ENCODE measurements around the gene ANXA1.

ANXA1 gene

DNA sequence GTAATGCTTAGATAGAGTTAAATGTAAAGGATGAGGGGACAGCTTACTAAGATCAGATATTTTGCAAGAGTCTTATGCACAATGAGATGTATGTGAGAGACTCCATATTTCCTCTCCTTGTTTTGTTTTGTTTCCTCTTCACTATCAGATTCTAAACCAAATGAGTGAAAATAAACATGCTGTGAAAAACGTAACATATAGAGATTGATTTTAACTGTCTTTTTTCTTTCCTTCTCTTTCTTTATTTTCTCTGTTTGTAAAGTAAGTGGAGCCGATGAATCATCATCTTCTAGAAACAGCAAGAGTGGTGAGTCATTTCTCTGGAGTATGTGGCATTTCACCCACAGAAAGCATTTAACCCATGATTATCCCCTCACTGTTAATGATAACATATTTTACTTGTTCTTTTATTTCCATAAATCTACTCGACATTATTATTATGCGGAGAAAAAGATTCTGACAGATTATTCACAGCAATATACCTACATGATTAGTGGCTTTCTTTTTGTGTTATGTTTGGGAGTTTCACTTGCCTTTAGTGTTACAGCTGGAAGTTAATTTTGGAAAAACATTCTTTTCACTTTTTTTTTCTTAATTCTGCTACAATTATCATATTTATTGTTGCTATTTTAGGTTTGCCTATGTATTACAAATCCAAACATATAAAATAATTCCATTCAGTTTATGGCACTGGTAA is 2.1 kb upstream of the ANXA1 start:
- Histone ChIP-seq H3K9me3 (no peaks in the 10 kb centered on the region), H3K36me3 (no peaks in the 10 kb centered on the region), H3K4me1 (ENCODE audit: control insufficient read depth in 1 of 2, insufficient read depth in 1 of 2, low read depth in 1 of 2, low read length in 1 of 2) (peaks cover 98% of the 10 kb centered on the region in 2 experiments), H3K4me3 (ENCODE audit: low read depth in 1 of 2, low read length in 1 of 2) (no peak overlapping the region), H3K27ac (peak overlapping the region; percentile 58), H3K27me3 (no peaks in the 10 kb centered on the region)
- TF ChIP-seq, protein P1, sequence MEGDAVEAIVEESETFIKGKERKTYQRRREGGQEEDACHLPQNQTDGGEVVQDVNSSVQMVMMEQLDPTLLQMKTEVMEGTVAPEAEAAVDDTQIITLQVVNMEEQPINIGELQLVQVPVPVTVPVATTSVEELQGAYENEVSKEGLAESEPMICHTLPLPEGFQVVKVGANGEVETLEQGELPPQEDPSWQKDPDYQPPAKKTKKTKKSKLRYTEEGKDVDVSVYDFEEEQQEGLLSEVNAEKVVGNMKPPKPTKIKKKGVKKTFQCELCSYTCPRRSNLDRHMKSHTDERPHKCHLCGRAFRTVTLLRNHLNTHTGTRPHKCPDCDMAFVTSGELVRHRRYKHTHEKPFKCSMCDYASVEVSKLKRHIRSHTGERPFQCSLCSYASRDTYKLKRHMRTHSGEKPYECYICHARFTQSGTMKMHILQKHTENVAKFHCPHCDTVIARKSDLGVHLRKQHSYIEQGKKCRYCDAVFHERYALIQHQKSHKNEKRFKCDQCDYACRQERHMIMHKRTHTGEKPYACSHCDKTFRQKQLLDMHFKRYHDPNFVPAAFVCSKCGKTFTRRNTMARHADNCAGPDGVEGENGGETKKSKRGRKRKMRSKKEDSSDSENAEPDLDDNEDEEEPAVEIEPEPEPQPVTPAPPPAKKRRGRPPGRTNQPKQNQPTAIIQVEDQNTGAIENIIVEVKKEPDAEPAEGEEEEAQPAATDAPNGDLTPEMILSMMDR (IDR thresholded peaks at IDR 0.05): no peak

DNA sequence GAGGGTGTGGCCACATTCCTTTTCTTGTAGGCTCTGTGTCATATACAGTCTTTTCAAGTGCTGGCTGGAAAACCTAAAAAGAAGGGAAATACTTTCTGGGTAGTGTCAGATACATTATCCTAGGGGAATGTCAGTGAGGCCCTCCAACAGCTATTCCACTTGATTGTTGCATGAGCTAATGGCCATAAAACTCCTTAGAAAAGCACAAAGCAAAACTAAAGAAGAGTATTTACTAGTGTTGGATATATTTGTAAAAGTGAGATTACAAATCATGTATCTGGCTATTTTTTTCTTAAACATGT is 829 bp downstream of the ANXA1 start:
- peak overlapping the region; percentile 50 to 59 for H3K4me3 ChIP-seq (ENCODE audit: low read depth in 1 of 2, low read length in 1 of 2)
- H3K4me1 ChIP-seq (ENCODE audit: control insufficient read depth in 1 of 2, insufficient read depth in 1 of 2, low read depth in 1 of 2, low read length in 1 of 2): peaks cover 98 to 99% of the 10 kb centered on the region in 2 experiments
- TF ChIP-seq, protein P1 (IDR thresholded peaks at IDR 0.05): no peak
- H3K27me3 ChIP-seq: no peaks in the 10 kb centered on the region
- H3K9me3 ChIP-seq: no peaks in the 10 kb centered on the region
- H3K36me3 ChIP-seq: no peaks in the 10 kb centered on the region
- peak overlapping the region; percentile 81 for H3K27ac ChIP-seq

GRCh38 chr9:73152953-73153352 is 1.3 kb downstream of the ANXA1 start:
- H3K27me3 ChIP-seq: no peaks in the 10 kb centered on the region
- H3K9me3 ChIP-seq: no peaks in the 10 kb centered on the region

DNA sequence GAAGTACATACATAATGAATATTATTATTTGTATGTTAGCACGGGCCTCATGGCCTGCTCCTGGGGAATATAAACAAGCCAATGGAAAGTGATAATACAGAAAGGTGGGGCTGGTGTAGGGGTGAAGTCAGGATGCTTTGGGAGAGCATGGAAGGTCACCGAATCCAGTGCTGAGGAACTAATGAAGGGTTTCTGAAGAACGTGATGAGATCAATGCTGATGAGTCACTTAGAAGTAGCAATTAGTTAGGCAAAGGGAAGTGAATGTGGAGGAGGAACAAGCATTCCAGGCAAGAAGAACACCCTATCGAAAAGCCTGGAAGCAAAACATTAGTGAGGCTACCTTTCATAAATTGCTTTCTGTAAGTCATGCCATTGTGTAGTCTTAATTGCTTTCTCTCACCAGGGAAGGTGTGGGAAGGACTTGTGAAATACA is 2.1 kb downstream of the ANXA1 start:
- TF ChIP-seq, protein P1 (IDR thresholded peaks at IDR 0.05): no peak
- Histone ChIP-seq H3K27ac (peak overlapping the region; percentile 81), H3K9me3 (no peaks in the 10 kb centered on the region), H3K4me3 (ENCODE audit: low read depth in 1 of 2, low read length in 1 of 2) (peak overlapping the region; percentile 50 to 59), H3K36me3 (peaks cover 6% of the 10 kb centered on the region), H3K27me3 (no peaks in the 10 kb centered on the region), H3K4me1 (ENCODE audit: control insufficient read depth in 1 of 2, insufficient read depth in 1 of 2, low read depth in 1 of 2, low read length in 1 of 2) (peaks cover 97 to 100% of the 10 kb centered on the region in 2 experiments)

More at GRCh38 chr9:73152953-73153352, 1.3 kb downstream of the ANXA1 start:
- Histone ChIP-seq H3K4me3 (ENCODE audit: low read depth in 1 of 2, low read length in 1 of 2) (peak overlapping the region; percentile 50 to 59), H3K36me3 (no peaks in the 10 kb centered on the region), H3K4me1 (ENCODE audit: control insufficient read depth in 1 of 2, insufficient read depth in 1 of 2, low read depth in 1 of 2, low read length in 1 of 2) (peaks cover 98 to 100% of the 10 kb centered on the region in 2 experiments), H3K27ac (peak overlapping the region; percentile 81)
- TF ChIP-seq, protein P1 (IDR thresholded peaks at IDR 0.05): no peak

- peak overlapping the region; percentile 50 to 59 for H3K4me3 ChIP-seq (ENCODE audit: low read depth in 1 of 2, low read length in 1 of 2)
- TF ChIP-seq, protein P1 (IDR thresholded peaks at IDR 0.05): no peak
- no peaks in the 10 kb centered on the region for H3K9me3 ChIP-seq
- H3K27ac ChIP-seq: peak overlapping the region; percentile 81
- H3K36me3 ChIP-seq: peaks cover 10% of the 10 kb centered on the region
- H3K4me1 ChIP-seq (ENCODE audit: control insufficient read depth in 1 of 2, insufficient read depth in 1 of 2, low read depth in 1 of 2, low read length in 1 of 2): peaks cover 93 to 99% of the 10 kb centered on the region in 2 experiments
- no peaks in the 10 kb centered on the region for H3K27me3 ChIP-seq
These were observed 2.6 kb downstream of the ANXA1 start for GRCh38 chr9:73154271-73154670.

All from neutrophil (primary cell).